Lower leg skin (tissue), 4 donors: ENCODE data around the gene GSTCD. TPM values are rescaled to one million over a fixed set of nuclear protein-coding genes. Genes with fewer than 3 reads are reported as not detected.
A peak's percentile ranks its signal among the peaks of the same experiment; 100 is the strongest.

Experiments
- DNase-seq, 2 donors: peaks; one replicate each; pipeline ENCODE4 v3.0.0-alpha.2; 2019; ENCODE audit warnings: low spot score in 2 of 2
- H3K4me3 ChIP-seq: fragments of 200-600 bp; sonication (generic); 2 replicates; pipeline ENCODE4 v1.5.1; 2017; ENCODE audit warnings: mild to moderate bottlenecking, low read depth; ENCODE audit not compliant: poor library complexity, severe bottlenecking
- CTCF ChIP-seq, 3 donors: fragments of 450-650 bp; IDR thresholded peaks; one replicate each; pipeline ENCODE4 v1.5.1; 2016; ENCODE audit warnings: antibody characterized with exemption in 3 of 3, mild to moderate bottlenecking in 3 of 3, moderate library complexity in 2 of 3
- POLR2A ChIP-seq, 2 donors: fragments of 450-650 bp; IDR thresholded peaks; one replicate each; pipeline ENCODE4 v1.6.1; 2016 to 2017; ENCODE audit warnings: antibody characterized with exemption in 2 of 2, mild to moderate bottlenecking in 1 of 2, moderate library complexity in 1 of 2
- WGBS, 2 donors: methylation state at CpG; one replicate each; pipeline ENCODE4 v1.1.5; 2018; 5-methylcytosine and 5-hydroxymethylcytosine counted together
- intact Hi-C: fragments of 100-400 bp; cut with DNase I; formaldehyde crosslinking; loops from one replicate; pipeline ENCODE4 v1.15.0; 2023; ENCODE audit warnings: low total_unique reads
- total RNA-seq, 4 donors: library from RNA; depleted of rRNA; stranded (reverse); fragments of >200 nt; gene quantifications; one replicate each; pipeline ENCODE4 v1.1.0, GENCODE V29; 2016

The GSTCD gene
- total RNA-seq, 4 donors from 2014 or later, result 5.1 to 14.8 (median 9.8) TPM

- no peak for DNase-seq
- no peak for TF ChIP-seq POLR2A (IDR thresholded peaks at IDR 0.05)
- intact Hi-C loops, result no loop called here
- WGBS, 2 donors, result 1 to 3% methylated on average over 17 to 20 of the region's 56 CpGs
- peak within 1 kb of the TSS; percentile 46 for H3K4me3 ChIP-seq
Observed at GRCh38 chr4:105894660-105895582, 186.3 kb downstream of the GSTCD start, which contains the start of gene NPNT. TSS of gene NPNT (plus strand) at chr4:105895471. CDS start at chr4:105895653, 182 bp downstream.

- TF ChIP-seq POLR2A (IDR thresholded peaks at IDR 0.05) (no peak), CTCF (IDR thresholded peaks at IDR 0.05) (no peak)
- intact Hi-C loops, result no loop called here
- peak in 1 of 2 donors; percentile 85 for DNase-seq
- 1 to 2% methylated on average over 41 to 46 of the region's 84 CpGs for WGBS, 2 donors
- H3K4me3 ChIP-seq, result peak overlapping the region; percentile 46
Observed at GRCh38 chr4:105895583-105896460, 187.2 kb downstream of the GSTCD start.

GRCh38 chr4:105896461-105896942, 187.9 kb downstream of the GSTCD start:
- H3K4me3 ChIP-seq, result peak overlapping the region; percentile 46
- DNase-seq, result no peak
- WGBS, 2 donors, result 2 to 4% methylated on average over 20 to 22 of the region's 22 CpGs
- TF ChIP-seq CTCF (IDR thresholded peaks at IDR 0.05) (no peak), POLR2A (IDR thresholded peaks at IDR 0.05) (no peak)
- intact Hi-C loops, result no loop called here

Other genes with a start within 250 kb of the GSTCD start
- 100 to 1,000 TPM in 2 of 4 donors, 10 to 100 TPM in 2; 84.6 to 174 (median 95.3) TPM for gene PPA2, start 234.7 kb upstream of the GSTCD start, total RNA-seq
- under 1 TPM; 0.11 to 0.88 (median 0.54) TPM for gene ARHGEF38, start 156.2 kb upstream of the GSTCD start, total RNA-seq
- 10 to 100 TPM; 14.7 to 21.8 (median 17.8) TPM for gene INTS12, start 95 bp upstream of the GSTCD start, total RNA-seq
- 10 to 100 TPM in 1 of 4 donors, 1 to 10 TPM in 3; 3.8 to 12.4 (median 6.9) TPM for gene NPNT, start 186.7 kb downstream of the GSTCD start, total RNA-seq